Central memory CD8-positive, alpha-beta T cell (primary cell): ENCODE results near the gene SLC22A23.
A peak's percentile ranks its signal among the peaks of the same experiment; 100 is the strongest.

ENCODE experiments used
- ATAC-seq: fragments of 150-1000 bp; cut with Tn5 transposase; replicated peaks from 2 replicates; pipeline ENCODE4 v1.10.0; 2022; ENCODE audit warnings: mild to moderate bottlenecking, moderate FRiP score, moderate number of reproducible peaks; ENCODE audit not compliant: poor library complexity, severe bottlenecking; ENCODE audit errors: extremely low read depth
- DNase-seq, 2 donors: peaks; one replicate each; pipeline ENCODE4 v3.0.0; 2021; ENCODE audit warnings: low spot score in 2 of 2
- H3K27ac Mint-ChIP-seq: one replicate; pipeline ENCODE4 v1.8.0; 2022; ENCODE audit warnings: low read depth, mild to moderate bottlenecking, moderate library complexity, mixed read lengths
- H3K27me3 Mint-ChIP-seq: one replicate; pipeline ENCODE4 v1.8.0; 2022; ENCODE audit warnings: mixed read lengths
- H3K36me3 Mint-ChIP-seq: one replicate; pipeline ENCODE4 v1.8.0; 2022; ENCODE audit warnings: mild to moderate bottlenecking, moderate library complexity, mixed read lengths; ENCODE audit not compliant: insufficient read depth
- H3K4me1 Mint-ChIP-seq: one replicate; pipeline ENCODE4 v1.8.0; 2022; ENCODE audit warnings: mixed read lengths
- H3K4me3 Mint-ChIP-seq: one replicate; pipeline ENCODE4 v1.8.0; 2022; ENCODE audit warnings: mild to moderate bottlenecking, moderate library complexity, mixed read lengths
- H3K9me3 Mint-ChIP-seq: one replicate; pipeline ENCODE4 v1.8.0; 2022; ENCODE audit warnings: mixed read lengths

Gene SLC22A23

DNA sequence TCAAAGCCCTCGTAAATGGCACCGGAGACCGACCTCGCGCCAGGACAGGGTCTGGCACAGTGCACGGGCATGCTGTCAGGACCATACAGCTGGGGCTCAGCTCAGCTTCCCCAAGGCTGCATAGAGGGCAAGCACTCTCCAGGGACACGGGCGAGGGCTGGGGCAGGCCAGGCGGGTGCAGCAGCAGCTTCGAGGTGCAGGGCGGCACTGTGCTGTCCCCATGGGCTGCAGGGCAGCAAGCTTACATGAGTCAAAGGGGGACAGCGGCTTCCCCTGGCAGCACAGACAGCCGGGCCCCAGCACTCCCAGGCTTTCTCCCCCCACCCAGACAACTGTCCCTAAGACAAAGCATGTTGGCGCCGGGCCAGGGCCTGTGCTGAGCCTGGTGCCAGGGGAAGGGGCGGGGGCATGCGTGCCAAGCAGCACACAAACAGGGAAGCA lies 172.4 kb downstream of the SLC22A23 start:
- H3K27ac Mint-ChIP-seq: no peak overlapping the region
- ATAC-seq (no peak), DNase-seq (no peak)
- no peaks in the 10 kb centered on the region for H3K9me3 Mint-ChIP-seq
- H3K4me1 Mint-ChIP-seq: no peaks in the 10 kb centered on the region
- no peaks in the 10 kb centered on the region for H3K27me3 Mint-ChIP-seq
- H3K4me3 Mint-ChIP-seq: no peak overlapping the region
- no peaks in the 10 kb centered on the region for H3K36me3 Mint-ChIP-seq

- Mint-ChIP-seq H3K4me3 (no peak overlapping the region), H3K36me3 (no peaks in the 10 kb centered on the region), H3K27ac (no peak overlapping the region), H3K4me1 (no peaks in the 10 kb centered on the region), H3K27me3 (no peaks in the 10 kb centered on the region), H3K9me3 (no peaks in the 10 kb centered on the region)
- ATAC-seq (no peak), DNase-seq (no peak)
Observed at GRCh38 chr6:3283641-3284435, 173.0 kb downstream of the SLC22A23 start.

DNA sequence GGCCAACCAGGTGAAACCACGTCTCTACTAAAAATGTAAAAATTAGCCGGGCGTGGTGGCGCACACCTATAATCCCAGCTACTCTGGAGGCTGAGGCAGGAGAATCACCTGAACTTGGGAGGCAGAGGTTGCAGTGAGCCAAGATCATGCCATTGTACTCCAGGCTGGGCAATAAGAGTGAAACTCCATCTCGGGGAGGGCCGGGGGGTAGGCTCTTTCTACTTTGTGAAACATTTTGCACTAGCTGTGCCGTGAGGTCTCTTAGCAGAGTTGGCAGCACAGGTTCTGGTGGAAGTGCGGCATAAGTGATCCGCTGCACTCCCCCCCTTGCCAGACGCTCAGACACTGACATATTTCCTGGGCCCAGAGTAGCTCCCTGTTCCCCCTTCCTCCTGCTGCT lies 173.6 kb downstream of the SLC22A23 start:
- Mint-ChIP-seq H3K27me3 (no peaks in the 10 kb centered on the region), H3K36me3 (no peaks in the 10 kb centered on the region), H3K4me1 (no peaks in the 10 kb centered on the region), H3K9me3 (no peaks in the 10 kb centered on the region), H3K4me3 (no peak overlapping the region), H3K27ac (no peak overlapping the region)
- DNase-seq (no peak), ATAC-seq (no peak)

DNA sequence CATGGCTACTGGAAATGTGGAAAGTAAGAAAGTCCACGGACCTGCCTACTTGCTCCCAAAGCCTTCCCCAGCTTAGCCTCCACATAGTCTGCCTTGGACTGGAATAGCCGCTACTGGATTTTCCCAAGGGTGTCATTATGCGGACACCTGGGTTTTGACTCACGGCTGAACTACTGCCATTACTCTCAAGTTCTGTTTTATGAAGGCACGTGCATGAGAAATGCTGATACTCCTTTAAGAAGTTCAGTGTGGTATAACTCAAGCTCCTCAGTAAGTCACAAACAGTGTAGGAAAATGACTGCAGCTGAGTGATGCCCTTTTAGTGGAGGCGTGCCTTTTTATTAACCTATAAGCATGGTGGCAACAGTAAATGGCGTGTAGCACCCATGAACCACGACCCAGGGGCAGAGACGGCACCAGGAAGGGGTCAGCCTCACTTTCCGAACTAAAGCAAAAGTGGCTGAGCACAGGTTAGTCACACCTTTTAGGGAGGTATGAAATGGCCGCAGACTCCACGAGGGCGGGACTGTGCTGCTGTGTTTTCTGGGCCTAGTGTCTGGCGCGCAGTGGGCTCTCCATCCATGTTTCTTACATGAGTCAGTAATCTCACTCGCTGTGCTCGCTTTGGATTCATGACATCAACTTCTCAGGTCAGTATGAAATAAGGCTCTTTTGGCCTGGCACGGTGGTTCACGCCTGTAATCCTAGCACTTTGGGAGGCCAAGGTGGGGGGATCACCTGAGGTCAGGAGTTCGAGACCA lies 174.2 kb downstream of the SLC22A23 start:
- no peak for ATAC-seq
- no peaks in the 10 kb centered on the region for H3K27me3 Mint-ChIP-seq
- no peaks in the 10 kb centered on the region for H3K9me3 Mint-ChIP-seq
- DNase-seq: no peak
- no peaks in the 10 kb centered on the region for H3K4me1 Mint-ChIP-seq
- no peak overlapping the region for H3K4me3 Mint-ChIP-seq
- H3K36me3 Mint-ChIP-seq: no peaks in the 10 kb centered on the region
- no peak overlapping the region for H3K27ac Mint-ChIP-seq

- Mint-ChIP-seq H3K27me3 (no peaks in the 10 kb centered on the region), H3K36me3 (no peaks in the 10 kb centered on the region), H3K4me3 (no peak overlapping the region), H3K9me3 (no peaks in the 10 kb centered on the region), H3K4me1 (no peaks in the 10 kb centered on the region), H3K27ac (no peak overlapping the region)
- DNase-seq: no peak
- ATAC-seq: no peak
Observed at GRCh38 chr6:3281631-3282475, 175.0 kb downstream of the SLC22A23 start.

DNA sequence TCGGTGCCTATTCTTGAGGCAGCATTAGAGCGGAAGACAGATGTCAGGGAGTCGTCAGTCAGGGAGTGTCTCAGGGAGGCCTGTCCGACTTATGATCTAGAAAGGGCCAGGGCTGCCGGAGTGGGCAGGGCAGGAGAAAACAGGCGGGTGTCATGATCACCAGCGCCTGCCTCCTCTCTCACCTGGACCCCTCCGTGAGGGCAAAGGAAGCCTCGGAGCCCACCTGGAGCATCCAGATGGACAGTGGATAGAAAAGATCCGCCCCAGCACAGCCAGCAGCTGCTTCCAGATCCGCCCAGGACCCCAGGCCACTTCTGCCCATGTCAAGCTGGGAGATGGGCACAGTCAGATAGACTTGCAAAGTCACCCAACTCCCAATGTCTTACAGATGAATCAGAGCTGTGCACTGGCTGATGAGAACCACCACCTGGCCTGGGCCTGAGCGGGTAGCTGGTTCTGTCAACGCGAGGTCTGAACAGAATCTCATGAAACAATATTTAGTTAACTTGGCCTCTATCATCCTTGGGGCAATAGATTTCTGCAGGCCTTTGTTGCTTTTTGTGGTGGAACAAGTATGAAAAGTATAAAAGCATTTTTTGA lies 175.9 kb downstream of the SLC22A23 start:
- no peak overlapping the region for H3K4me3 Mint-ChIP-seq
- no peaks in the 10 kb centered on the region for H3K36me3 Mint-ChIP-seq
- H3K9me3 Mint-ChIP-seq: no peaks in the 10 kb centered on the region
- DNase-seq (no peak), ATAC-seq (no peak)
- no peak overlapping the region for H3K27ac Mint-ChIP-seq
- H3K27me3 Mint-ChIP-seq: no peaks in the 10 kb centered on the region
- H3K4me1 Mint-ChIP-seq: no peaks in the 10 kb centered on the region

- peaks cover 3% of the 10 kb centered on the region for H3K36me3 Mint-ChIP-seq
- H3K4me1 Mint-ChIP-seq: no peaks in the 10 kb centered on the region
- no peak for ATAC-seq
- no peak overlapping the region for H3K27ac Mint-ChIP-seq
- H3K9me3 Mint-ChIP-seq: no peaks in the 10 kb centered on the region
- H3K27me3 Mint-ChIP-seq: no peaks in the 10 kb centered on the region
- no peak overlapping the region for H3K4me3 Mint-ChIP-seq
- no peak for DNase-seq
Observed at GRCh38 chr6:3280091-3280490, 176.8 kb downstream of the SLC22A23 start.

- no peak for DNase-seq
- Mint-ChIP-seq H3K27ac (no peak overlapping the region), H3K9me3 (no peaks in the 10 kb centered on the region), H3K36me3 (peaks cover 3% of the 10 kb centered on the region), H3K27me3 (no peaks in the 10 kb centered on the region), H3K4me3 (no peak overlapping the region), H3K4me1 (peaks cover 8% of the 10 kb centered on the region)
- no peak for ATAC-seq
Observed at GRCh38 chr6:3278691-3279090, 178.2 kb downstream of the SLC22A23 start.

- Mint-ChIP-seq H3K36me3 (peaks cover 3% of the 10 kb centered on the region), H3K27me3 (no peaks in the 10 kb centered on the region), H3K27ac (no peak overlapping the region), H3K9me3 (no peaks in the 10 kb centered on the region), H3K4me3 (no peak overlapping the region), H3K4me1 (peaks cover 10% of the 10 kb centered on the region)
- DNase-seq (no peak), ATAC-seq (no peak)
Observed at GRCh38 chr6:3277851-3278416, 178.9 kb downstream of the SLC22A23 start.

- Mint-ChIP-seq H3K27me3 (no peaks in the 10 kb centered on the region), H3K4me3 (no peak overlapping the region), H3K4me1 (peaks cover 10% of the 10 kb centered on the region), H3K9me3 (no peaks in the 10 kb centered on the region), H3K27ac (no peak overlapping the region), H3K36me3 (peaks cover 3% of the 10 kb centered on the region)
- no peak for ATAC-seq
- DNase-seq: no peak
Observed at GRCh38 chr6:3277251-3277650, 179.6 kb downstream of the SLC22A23 start.

GRCh38 chr6:3276174-3277167 lies 180.4 kb downstream of the SLC22A23 start:
- Mint-ChIP-seq H3K9me3 (no peaks in the 10 kb centered on the region), H3K4me3 (no peak overlapping the region), H3K4me1 (peaks cover 10% of the 10 kb centered on the region), H3K36me3 (peaks cover 4% of the 10 kb centered on the region), H3K27ac (peak overlapping the region; percentile 36), H3K27me3 (no peaks in the 10 kb centered on the region)
- ATAC-seq (no peak), DNase-seq (no peak)
